ENCODE results near the gene TPRN. TPM values are rescaled to one million over a fixed set of nuclear protein-coding genes. Genes with fewer than 3 reads are reported as not detected.
A peak's percentile ranks its signal among the peaks of the same experiment; 100 is the strongest.

The TPRN gene
- total RNA-seq, 1 donor from 2014 or later, result 15.1 TPM

GRCh38 chr9:137160054-137160425 is 40.5 kb downstream of the TPRN start:
- Mint-ChIP-seq H3K36me3 (ENCODE audit: low read depth) (no peaks in the 10 kb centered on the region), H3K27ac (no peak overlapping the region), H3K9me3 (no peaks in the 10 kb centered on the region), H3K4me1 (peaks cover 9% of the 10 kb centered on the region), H3K27me3 (peaks cover 27% of the 10 kb centered on the region), H3K4me3 (no peak overlapping the region)
- intact Hi-C loops (cut with micrococcal nuclease), result loop anchor here (10.0 kb wide), 1 partner anchor 315 kb away; the partner anchor contains the start of genes AJM1 and PHPT1
- DNase-seq, result no peak

GRCh38 chr9:137159105-137160053 is 41.2 kb downstream of the TPRN start:
- H3K9me3 Mint-ChIP-seq, result no peaks in the 10 kb centered on the region
- DNase-seq, result no peak
- H3K4me3 Mint-ChIP-seq, result no peak overlapping the region
- peaks cover 27% of the 10 kb centered on the region for H3K27me3 Mint-ChIP-seq
- peaks cover 9% of the 10 kb centered on the region for H3K4me1 Mint-ChIP-seq
- intact Hi-C loops (cut with micrococcal nuclease), result loop anchor here (10.0 kb wide), 2 partner anchors 185 to 315 kb away; partner anchors contain the start of genes AJM1, PHPT1 and PTGDS
- no peaks in the 10 kb centered on the region for H3K36me3 Mint-ChIP-seq (ENCODE audit: low read depth)
- no peak overlapping the region for H3K27ac Mint-ChIP-seq

- Mint-ChIP-seq H3K27ac (no peak overlapping the region), H3K4me1 (peaks cover 9% of the 10 kb centered on the region), H3K36me3 (ENCODE audit: low read depth) (no peaks in the 10 kb centered on the region), H3K4me3 (no peak overlapping the region), H3K9me3 (no peaks in the 10 kb centered on the region), H3K27me3 (peaks cover 27% of the 10 kb centered on the region)
- intact Hi-C loops (cut with micrococcal nuclease), result loop anchor here (10.0 kb wide), 1 partner anchor 184 kb away; the partner anchor contains the start of gene PTGDS
- no peak for DNase-seq
Measured at GRCh38 chr9:137158625-137159024, 41.9 kb downstream of the TPRN start.

- intact Hi-C loops (cut with micrococcal nuclease), result loop anchor here (1.0 to 10.0 kb wide), 2 partner anchors 10 to 183 kb away; partner anchors contain the start of gene PTGDS
Measured at GRCh38 chr9:137157618-137158415, 42.7 kb downstream of the TPRN start.

GRCh38 chr9:137156567-137157375 is 43.8 kb downstream of the TPRN start:
- DNase-seq, result peak; percentile 86
- H3K36me3 Mint-ChIP-seq (ENCODE audit: low read depth), result no peaks in the 10 kb centered on the region
- peak overlapping the region; percentile 20 for H3K27ac Mint-ChIP-seq
- peak overlapping the region; percentile 73 for H3K4me3 Mint-ChIP-seq
- intact Hi-C loops (cut with micrococcal nuclease), result loop anchor here (1.0 to 10.0 kb wide), 2 partner anchors 12 to 182 kb away; partner anchors contain the start of gene PTGDS
- no peaks in the 10 kb centered on the region for H3K9me3 Mint-ChIP-seq
- peaks cover 24% of the 10 kb centered on the region for H3K27me3 Mint-ChIP-seq
- peaks cover 9% of the 10 kb centered on the region for H3K4me1 Mint-ChIP-seq

More at GRCh38 chr9:137157618-137158415, 42.7 kb downstream of the TPRN start:
- Mint-ChIP-seq H3K4me3 (no peak overlapping the region), H3K4me1 (peaks cover 9% of the 10 kb centered on the region), H3K27ac (no peak overlapping the region), H3K36me3 (ENCODE audit: low read depth) (no peaks in the 10 kb centered on the region), H3K9me3 (no peaks in the 10 kb centered on the region), H3K27me3 (peaks cover 24% of the 10 kb centered on the region)
- DNase-seq, result no peak

GRCh38 chr9:137152844-137153405 is 47.6 kb downstream of the TPRN start:
- Mint-ChIP-seq H3K9me3 (no peaks in the 10 kb centered on the region), H3K4me1 (peaks cover 4% of the 10 kb centered on the region), H3K36me3 (ENCODE audit: low read depth) (no peaks in the 10 kb centered on the region), H3K27me3 (peaks cover 4% of the 10 kb centered on the region), H3K27ac (no peak overlapping the region), H3K4me3 (no peak overlapping the region)
- DNase-seq, result no peak
- intact Hi-C loops (cut with micrococcal nuclease), result loop anchor here (10.0 kb wide), 1 partner anchor 178 kb away; the partner anchor contains the start of gene PTGDS

- Mint-ChIP-seq H3K9me3 (no peaks in the 10 kb centered on the region), H3K4me3 (no peak overlapping the region), H3K4me1 (peaks cover 2% of the 10 kb centered on the region), H3K36me3 (ENCODE audit: low read depth) (no peaks in the 10 kb centered on the region), H3K27ac (peak overlapping the region; percentile 58), H3K27me3 (peaks cover 2% of the 10 kb centered on the region)
- intact Hi-C loops (cut with micrococcal nuclease), result loop anchor here (1.0 to 10.0 kb wide), 2 partner anchors 22 to 176 kb away; partner anchors contain the start of gene PTGDS
- peak; percentile 86 for DNase-seq
Measured at GRCh38 chr9:137150617-137151457, 49.7 kb downstream of the TPRN start.

GRCh38 chr9:137149942-137150616 is 50.5 kb downstream of the TPRN start:
- no peaks in the 10 kb centered on the region for H3K27me3 Mint-ChIP-seq
- H3K9me3 Mint-ChIP-seq, result no peaks in the 10 kb centered on the region
- no peak overlapping the region for H3K4me3 Mint-ChIP-seq
- intact Hi-C loops (cut with micrococcal nuclease), result loop anchor here (1.0 to 10.0 kb wide), 2 partner anchors 21 to 175 kb away; partner anchors contain the start of gene PTGDS
- peaks cover 2% of the 10 kb centered on the region for H3K4me1 Mint-ChIP-seq
- H3K36me3 Mint-ChIP-seq (ENCODE audit: low read depth), result no peaks in the 10 kb centered on the region
- DNase-seq, result peak; percentile 81
- H3K27ac Mint-ChIP-seq, result no peak overlapping the region

- no peak for DNase-seq
- Mint-ChIP-seq H3K27ac (no peak overlapping the region), H3K9me3 (no peaks in the 10 kb centered on the region), H3K27me3 (no peaks in the 10 kb centered on the region), H3K36me3 (ENCODE audit: low read depth) (no peaks in the 10 kb centered on the region), H3K4me3 (no peak overlapping the region), H3K4me1 (peaks cover 2% of the 10 kb centered on the region)
- intact Hi-C loops (cut with micrococcal nuclease), result no loop called here
Measured at GRCh38 chr9:137149363-137149762, 51.2 kb downstream of the TPRN start.

GRCh38 chr9:137148661-137149060 is 51.9 kb downstream of the TPRN start:
- intact Hi-C loops (cut with micrococcal nuclease), result no loop called here
- Mint-ChIP-seq H3K27me3 (no peaks in the 10 kb centered on the region), H3K4me1 (peaks cover 2% of the 10 kb centered on the region), H3K4me3 (no peak overlapping the region), H3K27ac (no peak overlapping the region), H3K9me3 (no peaks in the 10 kb centered on the region), H3K36me3 (ENCODE audit: low read depth) (no peaks in the 10 kb centered on the region)
- no peak for DNase-seq

GRCh38 chr9:137148242-137148641 is 52.3 kb downstream of the TPRN start:
- DNase-seq, result no peak
- peaks cover 2% of the 10 kb centered on the region for H3K4me1 Mint-ChIP-seq
- no peak overlapping the region for H3K4me3 Mint-ChIP-seq
- intact Hi-C loops (cut with micrococcal nuclease), result no loop called here
- H3K36me3 Mint-ChIP-seq (ENCODE audit: low read depth), result no peaks in the 10 kb centered on the region
- no peak overlapping the region for H3K27ac Mint-ChIP-seq
- H3K9me3 Mint-ChIP-seq, result no peaks in the 10 kb centered on the region
- H3K27me3 Mint-ChIP-seq, result no peaks in the 10 kb centered on the region

- peaks cover 2% of the 10 kb centered on the region for H3K4me1 Mint-ChIP-seq
- no peaks in the 10 kb centered on the region for H3K27me3 Mint-ChIP-seq
- no peaks in the 10 kb centered on the region for H3K9me3 Mint-ChIP-seq
- no peak for DNase-seq
- H3K27ac Mint-ChIP-seq, result no peak overlapping the region
- no peak overlapping the region for H3K4me3 Mint-ChIP-seq
- intact Hi-C loops (cut with micrococcal nuclease), result no loop called here
- no peaks in the 10 kb centered on the region for H3K36me3 Mint-ChIP-seq (ENCODE audit: low read depth)
Measured at GRCh38 chr9:137147793-137148160, 52.8 kb downstream of the TPRN start.
